Mesodermal cell (in vitro differentiated cells): ENCODE measurements around the gene TMEM167B.
"Not testable (repeated sequence)": the region's sequence is repeated elsewhere in the genome, so short reads cannot be mapped to it uniquely, and the experiment has no call there.

Source experiments
- H3K27ac ChIP-seq: 2 replicates; pipeline ENCODE4 v1.7.0; 2013; ENCODE audit warnings: mild to moderate bottlenecking, low read depth, low read length, moderate library complexity; ENCODE audit not compliant: severe bottlenecking
- H3K36me3 ChIP-seq: 2 replicates; pipeline ENCODE4 v1.7.1; 2013; ENCODE audit warnings: mild to moderate bottlenecking, low read length, moderate library complexity; ENCODE audit not compliant: control insufficient read depth, insufficient read depth
- H3K4me1 ChIP-seq: one replicate; pipeline ENCODE4 v1.7.1; 2013; ENCODE audit warnings: mild to moderate bottlenecking, low read length; ENCODE audit not compliant: insufficient read depth, control insufficient read depth, poor library complexity, severe bottlenecking
- H3K4me3 ChIP-seq: 2 replicates; pipeline ENCODE4 v1.7.0; 2013; ENCODE audit warnings: low read length, control low read depth, mild to moderate bottlenecking; ENCODE audit not compliant: insufficient read depth, poor library complexity, severe bottlenecking; ENCODE audit errors: extremely low read depth
- H3K9me3 ChIP-seq: 2 replicates; pipeline ENCODE4 v1.7.1; 2013; ENCODE audit warnings: mild to moderate bottlenecking, low read length, moderate library complexity; ENCODE audit not compliant: control insufficient read depth
- WGBS, 2 experiments: methylation state at CpG; one replicate each; pipeline ENCODE4 v1.1.5; 2013; ENCODE audit warnings: missing lambda C conversion rate in 2 of 2; ENCODE audit not compliant: insufficient coverage in 2 of 2; 5-methylcytosine and 5-hydroxymethylcytosine counted together

Gene TMEM167B

DNA sequence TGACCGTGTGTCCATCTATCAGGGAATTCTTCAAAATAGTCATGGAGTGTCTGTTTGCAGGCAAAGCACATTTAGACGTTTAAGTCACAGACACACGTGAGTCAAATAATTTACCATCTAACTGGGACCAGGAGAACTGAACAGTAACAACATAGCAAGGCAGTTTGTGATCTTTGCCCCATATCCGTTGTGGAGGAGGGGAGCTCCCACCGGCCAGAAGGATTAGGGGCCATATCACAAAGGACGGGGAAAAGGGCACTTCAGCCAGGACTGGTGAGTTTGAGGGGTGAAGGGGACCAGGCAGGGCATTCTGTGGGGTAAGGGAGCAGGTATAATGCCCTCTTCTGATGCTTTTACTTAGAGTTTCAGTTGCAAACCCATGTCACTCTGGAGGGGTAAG lies 46.2 kb downstream of the TMEM167B start:
- Histone ChIP-seq H3K4me3 (no peak overlapping the region), H3K4me1 (no peaks in the 10 kb centered on the region), H3K9me3 (no peaks in the 10 kb centered on the region), H3K27ac (no peak overlapping the region), H3K36me3 (no peaks in the 10 kb centered on the region)
- WGBS, 2 experiments, result 96 to 100% methylated on average over 3 to 4 of the region's 6 CpGs

DNA sequence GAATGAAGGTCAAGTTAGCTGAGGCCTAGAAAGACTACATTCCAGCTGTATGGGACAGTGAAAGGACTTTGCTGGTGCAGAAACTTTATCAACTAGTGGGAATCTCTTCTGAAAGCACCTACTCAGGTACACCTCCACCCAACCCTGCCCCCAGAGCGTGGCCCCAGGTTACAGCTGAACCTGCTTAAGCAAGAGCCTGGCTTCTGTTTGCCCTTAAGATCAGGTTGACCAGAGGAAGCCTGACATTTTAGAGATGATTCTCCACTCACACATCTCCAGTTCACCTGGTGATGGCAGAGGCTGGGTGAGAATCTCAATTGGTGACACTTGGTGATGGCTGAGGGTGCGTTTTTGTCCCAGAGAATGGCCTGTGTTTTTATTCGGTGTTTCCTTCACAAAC lies 47.4 kb downstream of the TMEM167B start:
- no peaks in the 10 kb centered on the region for H3K36me3 ChIP-seq
- no peak overlapping the region for H3K4me3 ChIP-seq
- H3K4me1 ChIP-seq, result no peaks in the 10 kb centered on the region
- H3K9me3 ChIP-seq, result no peaks in the 10 kb centered on the region
- H3K27ac ChIP-seq, result no peak overlapping the region
- WGBS, 2 experiments, result 90% methylated on average over 2 of the region's 3 CpGs; no CpG with 5 or more reads in 1 of the 2 experiments

DNA sequence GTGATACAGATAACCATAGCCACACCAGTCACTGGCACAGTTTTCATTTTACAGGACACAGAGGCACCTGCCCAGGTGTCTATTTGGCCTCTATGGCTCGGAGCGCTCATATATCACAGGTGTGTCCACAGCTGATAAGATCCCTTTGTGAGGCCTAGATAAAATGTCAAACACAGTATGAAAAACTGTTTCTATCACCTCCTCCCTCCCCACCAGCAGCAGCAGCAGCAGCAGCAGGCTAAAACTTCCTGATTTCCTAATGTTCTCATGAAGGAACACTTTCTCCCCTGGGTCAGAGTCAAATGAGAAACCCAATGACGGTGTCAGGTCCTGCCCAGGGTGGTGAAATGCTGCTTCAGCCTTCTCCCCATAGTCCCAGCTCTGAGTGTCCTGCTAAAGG lies 47.8 kb downstream of the TMEM167B start:
- H3K4me1 ChIP-seq, result no peaks in the 10 kb centered on the region
- H3K4me3 ChIP-seq, result no peak overlapping the region
- H3K9me3 ChIP-seq, result no peaks in the 10 kb centered on the region
- no peak overlapping the region for H3K27ac ChIP-seq
- 80 to 90% methylated on average over 1 to 3 of the region's 3 CpGs for WGBS, 2 experiments
- no peaks in the 10 kb centered on the region for H3K36me3 ChIP-seq

DNA sequence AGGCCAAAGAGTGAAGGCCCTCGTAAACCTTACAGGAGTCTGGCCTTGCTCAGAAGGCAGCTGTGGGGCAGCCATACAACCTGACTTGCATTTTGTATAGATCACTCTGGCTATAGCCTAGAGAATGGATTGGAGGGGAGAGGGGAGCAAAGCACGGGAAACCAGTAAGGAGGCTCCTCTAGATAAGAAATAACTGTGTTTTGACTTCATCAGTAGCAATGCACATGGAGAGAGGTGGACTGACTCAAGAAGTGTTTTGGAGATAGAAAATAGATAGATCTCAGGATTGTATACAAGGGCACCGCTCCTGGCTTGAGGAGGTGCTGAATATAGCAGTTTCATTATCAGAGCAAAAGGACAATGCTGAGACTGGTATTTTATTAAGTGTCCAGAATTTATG lies 49.8 kb downstream of the TMEM167B start:
- H3K9me3 ChIP-seq, result no peaks in the 10 kb centered on the region
- WGBS, 2 experiments, result 90 to 100% methylated on average over 3 of the region's 3 CpGs
- no peak overlapping the region for H3K4me3 ChIP-seq
- no peaks in the 10 kb centered on the region for H3K36me3 ChIP-seq
- H3K27ac ChIP-seq, result no peak overlapping the region
- H3K4me1 ChIP-seq, result no peaks in the 10 kb centered on the region

DNA sequence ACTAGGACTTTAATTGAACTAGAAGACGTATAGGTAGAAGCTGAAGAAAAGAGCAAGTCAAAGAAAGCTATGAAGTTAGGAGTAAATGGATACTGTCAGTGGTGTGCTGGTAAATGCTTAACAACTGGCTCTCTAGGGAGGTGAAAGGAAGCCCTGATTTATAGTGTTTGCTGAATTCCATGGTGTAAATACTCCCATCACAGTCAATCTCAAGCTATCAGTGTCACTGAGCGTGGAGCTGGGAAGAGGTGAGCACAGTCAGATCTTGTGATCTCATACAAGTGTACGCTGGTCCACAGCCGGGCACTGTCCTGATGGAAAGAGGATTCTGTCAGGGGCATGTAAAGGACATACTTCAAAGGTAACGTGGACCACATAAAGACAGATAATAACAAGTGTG lies 51.7 kb downstream of the TMEM167B start:
- Histone ChIP-seq H3K36me3 (no peaks in the 10 kb centered on the region), H3K4me3 (no peak overlapping the region), H3K9me3 (no peaks in the 10 kb centered on the region), H3K4me1 (no peaks in the 10 kb centered on the region), H3K27ac (no peak overlapping the region)
- 89 to 94% methylated on average over 4 of the region's 5 CpGs for WGBS, 2 experiments

DNA sequence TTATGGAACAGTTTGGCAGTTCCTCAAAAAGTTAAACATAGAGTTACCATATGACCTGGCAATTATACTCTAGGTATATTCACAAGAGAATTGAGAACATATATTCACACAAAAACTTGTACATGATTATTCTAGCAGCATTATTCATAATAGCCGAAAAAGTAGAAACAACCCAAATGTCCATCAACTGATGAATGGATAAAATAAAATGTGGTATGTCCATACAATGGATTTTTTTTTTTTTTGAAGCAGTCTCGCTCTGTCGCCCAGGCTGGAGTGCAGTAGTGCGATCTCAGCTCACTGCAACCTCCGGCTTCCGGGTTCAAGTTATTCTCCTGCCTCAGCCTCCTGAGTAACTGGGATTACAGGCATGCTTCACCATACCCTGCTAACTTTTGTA lies 52.2 kb downstream of the TMEM167B start:
- not testable (repeated sequence) for H3K27ac ChIP-seq, H3K4me1 ChIP-seq, H3K36me3 ChIP-seq, H3K4me3 ChIP-seq, H3K9me3 ChIP-seq
- whole genome bisulfite sequencing, 2 experiments, result 91 to 96% methylated on average over 4 to 5 of the region's 6 CpGs
